GM23338 (cell line): ENCODE data around the gene PARD3.

Experiments
- EZH2 ChIP-seq: fragments of 200-600 bp; sonication (generic); IDR thresholded peaks from one replicate; pipeline ENCODE4 v1.8.0; 2017; ENCODE audit warnings: antibody characterized with exemption, mild to moderate bottlenecking, low read depth; ENCODE audit not compliant: unreplicated experiment
- EZH2phosphoT487 ChIP-seq: fragments of 200-600 bp; sonication (generic); IDR thresholded peaks from one replicate; pipeline ENCODE4 v1.8.1; 2018; ENCODE audit warnings: antibody characterized with exemption; ENCODE audit not compliant: unreplicated experiment
- POLR2AphosphoS5 ChIP-seq: IDR thresholded peaks from 2 replicates; pipeline ENCODE4 v1.6.1; 2016; ENCODE audit warnings: antibody characterized with exemption, low read depth
- ZNF331 ChIP-seq: fragments of 250-450 bp; sonication (Bioruptor Pico); IDR thresholded peaks from 2 replicates; pipeline ENCODE4 v1.5.0; 2020; ENCODE audit warnings: low read depth, mild to moderate bottlenecking, moderate library complexity
- TF ChIP-seq, protein P1 (sequence below), 2 experiments: fragments of 200-600 bp in 1 of 2; sonication (generic) in 1 of 2; conservative IDR thresholded peaks; 2 replicates each; pipeline versions ENCODE4 v1.5.1 to v1.6.1; 2016 to 2017; ENCODE audit warnings: antibody characterized with exemption in 2 of 2, low read depth in 2 of 2, mild to moderate bottlenecking in 2 of 2, moderate library complexity in 1 of 2

DNA sequence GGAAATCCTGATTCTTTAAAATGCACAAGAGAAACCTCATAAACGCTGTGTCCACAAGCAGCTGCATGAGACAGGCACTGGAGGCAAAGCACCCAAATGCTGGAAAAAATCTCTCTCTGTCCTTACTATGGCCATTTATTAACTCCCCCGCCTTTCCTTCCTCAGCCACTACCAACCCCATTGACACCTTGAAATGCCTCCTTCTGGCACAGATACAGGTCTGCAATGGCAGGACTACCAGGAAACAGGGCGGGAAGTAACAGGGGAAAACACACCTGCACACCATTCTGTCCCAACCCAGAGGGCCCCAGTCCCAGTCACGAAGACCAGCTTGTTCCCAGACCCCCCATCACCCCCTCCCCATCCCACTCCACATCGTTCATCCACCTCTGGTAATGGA lies 224.3 kb downstream of the PARD3 start:
- TF ChIP-seq, protein P1, sequence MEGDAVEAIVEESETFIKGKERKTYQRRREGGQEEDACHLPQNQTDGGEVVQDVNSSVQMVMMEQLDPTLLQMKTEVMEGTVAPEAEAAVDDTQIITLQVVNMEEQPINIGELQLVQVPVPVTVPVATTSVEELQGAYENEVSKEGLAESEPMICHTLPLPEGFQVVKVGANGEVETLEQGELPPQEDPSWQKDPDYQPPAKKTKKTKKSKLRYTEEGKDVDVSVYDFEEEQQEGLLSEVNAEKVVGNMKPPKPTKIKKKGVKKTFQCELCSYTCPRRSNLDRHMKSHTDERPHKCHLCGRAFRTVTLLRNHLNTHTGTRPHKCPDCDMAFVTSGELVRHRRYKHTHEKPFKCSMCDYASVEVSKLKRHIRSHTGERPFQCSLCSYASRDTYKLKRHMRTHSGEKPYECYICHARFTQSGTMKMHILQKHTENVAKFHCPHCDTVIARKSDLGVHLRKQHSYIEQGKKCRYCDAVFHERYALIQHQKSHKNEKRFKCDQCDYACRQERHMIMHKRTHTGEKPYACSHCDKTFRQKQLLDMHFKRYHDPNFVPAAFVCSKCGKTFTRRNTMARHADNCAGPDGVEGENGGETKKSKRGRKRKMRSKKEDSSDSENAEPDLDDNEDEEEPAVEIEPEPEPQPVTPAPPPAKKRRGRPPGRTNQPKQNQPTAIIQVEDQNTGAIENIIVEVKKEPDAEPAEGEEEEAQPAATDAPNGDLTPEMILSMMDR (conservative IDR thresholded peaks at IDR 0.05; ENCODE audit: low read depth in 2 of 2), result no peak
- TF ChIP-seq ZNF331 (CRISPR knock-in tag), result no peak
- TF ChIP-seq POLR2AphosphoS5, result no peak
- no peak for TF ChIP-seq EZH2
- no peak for TF ChIP-seq EZH2phosphoT487
